ENCODE data around the gene EPAS1. TPM values are rescaled to one million over a fixed set of nuclear protein-coding genes. Genes with fewer than 3 reads are reported as not detected.

EPAS1 gene
- total and polyA plus RNA-seq, 9 of the 15 experiments (the other 6 are each of a cell fraction or from before 2014, with no cell fraction given), result 0.25 to 11.2 (median 4.1) TPM

GRCh38 chr2:46339676-46340459, 42.7 kb downstream of the EPAS1 start (continued):
- no peak for TF ChIP-seq ZNF280B (CRISPR knock-in tag; IDR thresholded peaks at IDR 0.05)
- TF ChIP-seq ZNF174 (CRISPR knock-in tag; IDR thresholded peaks at IDR 0.05), result no peak
- TF ChIP-seq SIN3A (IDR thresholded peaks at IDR 0.05; ENCODE audit: borderline replicate concordance in 2 of 2, control insufficient read depth in 1 of 2, low read depth in 2 of 2, low read length in 2 of 2), result peak in 1 of 2 experiments; percentile 57; a peak in 1 of 4 replicates
- peak; percentile 85 for TF ChIP-seq BHLHE40 (IDR thresholded peaks at IDR 0.05; ENCODE audit: low read length)
- TF ChIP-seq KDM1A (IDR thresholded peaks at IDR 0.05), result peak; percentile 85 to 93
- peak; percentile 65; the same call in 1 of the 2 replicates for TF ChIP-seq ZBTB9 (CRISPR knock-in tag; IDR thresholded peaks at IDR 0.05)
- TF ChIP-seq USF1 (CRISPR knock-in tag; IDR thresholded peaks at IDR 0.05), result peak; percentile 93
- TF ChIP-seq STAT6 (CRISPR knock-in tag; IDR thresholded peaks at IDR 0.05), result peak; percentile 67; the same call in 1 of the 2 replicates
- no peak for TF ChIP-seq TEAD2 (tag; IDR thresholded peaks at IDR 0.05)
- TF ChIP-seq U2AF2 (optimal IDR thresholded peaks at IDR 0.05; ENCODE audit: low read depth, low read length), result no peak
- 0 out of 2 replicates have a peak, but pooled peaks have one; percentile 68 for TF ChIP-seq ZNF511 (CRISPR knock-in tag; IDR thresholded peaks at IDR 0.05)
- peak; percentile 84; the same call in 1 of the 2 replicates for TF ChIP-seq HBP1 (CRISPR knock-in tag; IDR thresholded peaks at IDR 0.05)
- peak; percentile 93 for TF ChIP-seq PML (IDR thresholded peaks at IDR 0.05; ENCODE audit: low read length)
- no peak for TF ChIP-seq FIP1L1 (IDR thresholded peaks at IDR 0.05; ENCODE audit: low read depth, low read length, poor library complexity, severe bottlenecking)
- TF ChIP-seq GABPA (tag; conservative IDR thresholded peaks at IDR 0.05; ENCODE audit: low read depth), result no peak
- TF ChIP-seq ZNF445 (CRISPR knock-in tag; IDR thresholded peaks at IDR 0.05; ENCODE audit: low read depth), result no peak
- TF ChIP-seq SLC30A9 (CRISPR knock-in tag; IDR thresholded peaks at IDR 0.05), result no peak
- TF ChIP-seq TRIM24 (IDR thresholded peaks at IDR 0.05), result peak; percentile 95 to 97
- TF ChIP-seq C11orf30 (IDR thresholded peaks at IDR 0.05; ENCODE audit: low read depth), result peak; percentile 31
